HEK293 (cell line): ENCODE results near the gene PI4KB.
A peak's percentile ranks its signal among the peaks of the same experiment; 100 is the strongest.

Experiments
- BCL11B ChIP-seq: fragments of 450-650 bp; formaldehyde crosslinking; IDR thresholded peaks from 2 replicates; pipeline ENCODE4 v1.5.1; 2016; ENCODE audit warnings: low read depth, missing biosample characterization, missing genetic modification characterization
- HOXA7 ChIP-seq: sonication (generic); formaldehyde crosslinking; IDR thresholded peaks from 2 replicates; pipeline ENCODE4 v1.8.1; 2022; ENCODE audit warnings: missing genetic modification reagents, borderline replicate concordance
- IKZF3 ChIP-seq: fragments of 450-650 bp; IDR thresholded peaks from 2 replicates; pipeline ENCODE4 v1.5.0; 2018; ENCODE audit warnings: missing biosample characterization, mild to moderate bottlenecking, missing genetic modification characterization, moderate library complexity
- MYNN ChIP-seq: fragments of 450-650 bp; formaldehyde crosslinking; IDR thresholded peaks from 2 replicates; pipeline ENCODE4 v1.5.1; 2016; ENCODE audit warnings: missing biosample characterization, missing genetic modification characterization, borderline replicate concordance
- OSR2 ChIP-seq: fragments of 450-650 bp; formaldehyde crosslinking; IDR thresholded peaks from 2 replicates; pipeline ENCODE4 v1.5.1; 2016; ENCODE audit warnings: missing biosample characterization, missing genetic modification characterization
- PRDM1 ChIP-seq: fragments of 450-650 bp; formaldehyde crosslinking; IDR thresholded peaks from 2 replicates; pipeline ENCODE4; 2016; ENCODE audit warnings: missing biosample characterization, missing genetic modification characterization
- ZFP3 ChIP-seq: fragments of 450-650 bp; formaldehyde crosslinking; IDR thresholded peaks from 2 replicates; pipeline ENCODE4 v1.5.1; 2016; ENCODE audit warnings: low read depth, missing biosample characterization, missing genetic modification characterization
- ZNF174 ChIP-seq: fragments of 450-650 bp; formaldehyde crosslinking; IDR thresholded peaks from 2 replicates; pipeline ENCODE4 v1.5.0; 2017; ENCODE audit warnings: missing biosample characterization, mild to moderate bottlenecking, missing genetic modification characterization
- ZNF175 ChIP-seq: fragments of 450-650 bp; formaldehyde crosslinking; IDR thresholded peaks from 2 replicates; pipeline ENCODE4 v1.5.1; 2016; ENCODE audit warnings: missing biosample characterization, missing genetic modification characterization
- ZNF274 ChIP-seq, 2 experiments: fragments of 200-500 bp in 1 of 2; fragments of 450-650 bp in 1 of 2; sonication (Bioruptor generic) in 1 of 2; formaldehyde crosslinking in 1 of 2; IDR thresholded peaks; 2 replicates each; pipeline versions ENCODE4 v1.5.1 to v1.6.1; 2014 to 2016; ENCODE audit warnings: borderline replicate concordance in 1 of 2, inconsistent platforms in 1 of 2, low read length in 1 of 2, missing biosample characterization in 1 of 2, missing genetic modification characterization in 1 of 2
- ZNF341 ChIP-seq: fragments of 450-650 bp; formaldehyde crosslinking; IDR thresholded peaks from 2 replicates; pipeline ENCODE4; 2016; ENCODE audit warnings: low read depth, missing biosample characterization, missing genetic modification characterization
- ZNF350 ChIP-seq: fragments of 450-650 bp; formaldehyde crosslinking; IDR thresholded peaks from 2 replicates; pipeline ENCODE4 v1.5.0; 2017; ENCODE audit warnings: missing biosample characterization, mild to moderate bottlenecking, missing genetic modification characterization
- ZNF366 ChIP-seq: fragments of 450-650 bp; formaldehyde crosslinking; conservative IDR thresholded peaks from 2 replicates; pipeline ENCODE4 v1.5.1; 2016; ENCODE audit warnings: missing biosample characterization, missing genetic modification characterization
- ZNF391 ChIP-seq: fragments of 450-650 bp; formaldehyde crosslinking; IDR thresholded peaks from 2 replicates; pipeline ENCODE4 v1.5.1; 2016; ENCODE audit warnings: low read depth, missing biosample characterization, missing genetic modification characterization, borderline replicate concordance
- ZNF501 ChIP-seq: fragments of 450-650 bp; formaldehyde crosslinking; IDR thresholded peaks from 2 replicates; pipeline ENCODE4 v1.5.1; 2016; ENCODE audit warnings: missing biosample characterization, missing genetic modification characterization
- ZNF544 ChIP-seq: fragments of 450-650 bp; formaldehyde crosslinking; IDR thresholded peaks from 2 replicates; pipeline ENCODE4 v1.5.0; 2017; ENCODE audit warnings: missing biosample characterization, missing genetic modification characterization
- ZNF623 ChIP-seq: fragments of 450-650 bp; formaldehyde crosslinking; IDR thresholded peaks from 2 replicates; pipeline ENCODE4 v1.5.1; 2016; ENCODE audit warnings: missing biosample characterization, missing genetic modification characterization
- ZNF624 ChIP-seq: fragments of 450-650 bp; formaldehyde crosslinking; IDR thresholded peaks from 2 replicates; pipeline ENCODE4 v1.5.1; 2017; ENCODE audit warnings: missing biosample characterization, missing genetic modification characterization
- ZNF76 ChIP-seq: fragments of 450-650 bp; formaldehyde crosslinking; IDR thresholded peaks from 2 replicates; pipeline ENCODE4; 2016; ENCODE audit warnings: low read depth, missing biosample characterization, missing genetic modification characterization, borderline replicate concordance
- ZNF830 ChIP-seq: fragments of 450-650 bp; IDR thresholded peaks from 2 replicates; pipeline ENCODE4 v1.5.0; 2018; ENCODE audit warnings: missing biosample characterization, missing genetic modification characterization, low read depth, mild to moderate bottlenecking, moderate library complexity
- ZNF837 ChIP-seq: fragments of 450-650 bp; formaldehyde crosslinking; IDR thresholded peaks from 2 replicates; pipeline ENCODE4 v1.5.1; 2016; ENCODE audit warnings: missing biosample characterization, missing genetic modification characterization
- ZSCAN16 ChIP-seq: fragments of 450-650 bp; formaldehyde crosslinking; IDR thresholded peaks from 2 replicates; pipeline ENCODE4 v1.5.1; 2016; ENCODE audit warnings: missing biosample characterization, missing genetic modification characterization
- TF ChIP-seq, protein P1 (sequence below): fragments of 450-650 bp; formaldehyde crosslinking; IDR thresholded peaks from 2 replicates; pipeline ENCODE4; 2016; ENCODE audit warnings: missing biosample characterization, missing genetic modification characterization
- TF ChIP-seq, protein P2 (sequence below): fragments of 450-650 bp; formaldehyde crosslinking; IDR thresholded peaks from 2 replicates; pipeline ENCODE4 v1.5.1; 2017; ENCODE audit warnings: missing biosample characterization, mild to moderate bottlenecking, missing genetic modification characterization, moderate library complexity
- TF ChIP-seq, protein P3 (sequence below): fragments of 450-650 bp; formaldehyde crosslinking; IDR thresholded peaks from 2 replicates; pipeline ENCODE4 v1.5.1; 2016; ENCODE audit warnings: missing biosample characterization, missing genetic modification characterization
- TF ChIP-seq, protein P4 (sequence below): fragments of 450-650 bp; formaldehyde crosslinking; IDR thresholded peaks from 2 replicates; pipeline ENCODE4 v1.5.1; 2016; ENCODE audit warnings: missing biosample characterization, missing genetic modification characterization
- TF ChIP-seq, protein P5 (sequence below): sonication (generic); formaldehyde crosslinking; IDR thresholded peaks from 2 replicates; pipeline ENCODE4 v1.8.1; 2022; ENCODE audit warnings: mild to moderate bottlenecking, moderate library complexity, missing genetic modification reagents
- TF ChIP-seq, protein P6 (sequence below): fragments of 450-650 bp; IDR thresholded peaks from 2 replicates; pipeline ENCODE4 v1.5.1; 2018; ENCODE audit warnings: missing biosample characterization, missing genetic modification characterization

Gene PI4KB

DNA sequence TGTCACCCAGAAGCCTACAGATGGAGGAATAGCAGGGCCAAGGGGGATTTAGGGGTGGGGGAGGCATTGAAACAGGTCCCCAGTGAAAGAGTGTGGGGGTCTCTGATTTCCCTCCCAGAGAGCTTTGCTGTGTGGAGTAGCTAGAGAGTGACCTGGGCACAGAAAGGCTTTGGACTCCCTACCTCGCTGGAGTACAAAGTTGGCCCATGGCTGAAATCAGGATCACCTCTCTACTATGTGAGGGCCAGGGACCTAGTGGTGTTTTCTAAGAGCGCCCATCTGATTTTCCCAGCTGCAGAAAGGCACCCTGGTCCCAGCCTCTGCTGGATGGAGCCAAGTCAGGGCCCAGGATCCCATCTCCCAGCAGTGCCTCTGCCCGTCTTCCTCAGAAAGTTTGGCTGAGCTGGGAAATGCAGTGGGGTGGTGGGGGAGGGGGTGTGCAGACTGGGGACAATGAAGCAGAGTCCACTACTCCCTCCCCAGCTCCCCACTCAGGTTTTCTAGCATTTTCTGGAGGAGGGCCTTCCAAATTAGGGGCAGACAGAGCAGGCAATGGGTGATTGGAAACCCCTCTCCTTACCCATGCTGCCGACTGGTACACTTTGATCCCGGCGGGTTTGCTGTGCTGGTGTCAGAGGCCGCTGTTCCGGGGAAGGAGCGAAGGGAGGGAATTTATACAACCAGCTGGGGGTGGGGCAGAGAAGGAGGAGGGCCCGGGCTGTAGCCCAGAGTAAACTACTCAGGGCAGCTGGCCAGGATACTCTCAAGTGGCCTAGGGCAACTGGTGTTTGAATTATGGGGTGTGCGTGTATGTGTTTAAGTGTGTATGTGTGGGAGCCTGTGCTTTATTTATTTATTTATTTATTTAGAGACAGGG, 45.1 kb upstream of the PI4KB start, which contains the start of gene SELENBP1 (continued):
- TF ChIP-seq ZNF837 (tag by site-specific recombination) = no peak
- TF ChIP-seq, protein P1, sequence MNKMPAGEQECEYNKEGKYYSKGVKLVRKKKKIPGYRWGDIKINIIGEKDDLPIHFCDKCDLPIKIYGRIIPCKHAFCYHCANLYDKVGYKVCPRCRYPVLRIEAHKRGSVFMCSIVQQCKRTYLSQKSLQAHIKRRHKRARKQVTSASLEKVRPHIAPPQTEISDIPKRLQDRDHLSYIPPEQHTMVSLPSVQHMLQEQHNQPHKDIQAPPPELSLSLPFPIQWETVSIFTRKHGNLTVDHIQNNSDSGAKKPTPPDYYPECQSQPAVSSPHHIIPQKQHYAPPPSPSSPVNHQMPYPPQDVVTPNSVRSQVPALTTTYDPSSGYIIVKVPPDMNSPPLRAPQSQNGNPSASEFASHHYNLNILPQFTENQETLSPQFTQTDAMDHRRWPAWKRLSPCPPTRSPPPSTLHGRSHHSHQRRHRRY = no peak
- no peak for TF ChIP-seq ZNF624 (tag by site-specific recombination)
- TF ChIP-seq IKZF3 (tag by site-specific recombination) = 0 out of 2 replicates have a peak, but pooled peaks have one; percentile 63
- no peak for TF ChIP-seq ZNF274 (IDR thresholded peaks at IDR 0.05; ENCODE audit: low read length)
- TF ChIP-seq ZNF274 (tag by site-specific recombination; IDR thresholded peaks at IDR 0.05; ENCODE audit: borderline replicate concordance) = no peak
- no peak for TF ChIP-seq ZNF175 (tag by site-specific recombination)
- peak; percentile 26; the same call in 1 of the 2 replicates for TF ChIP-seq ZNF501
- TF ChIP-seq, protein P2, sequence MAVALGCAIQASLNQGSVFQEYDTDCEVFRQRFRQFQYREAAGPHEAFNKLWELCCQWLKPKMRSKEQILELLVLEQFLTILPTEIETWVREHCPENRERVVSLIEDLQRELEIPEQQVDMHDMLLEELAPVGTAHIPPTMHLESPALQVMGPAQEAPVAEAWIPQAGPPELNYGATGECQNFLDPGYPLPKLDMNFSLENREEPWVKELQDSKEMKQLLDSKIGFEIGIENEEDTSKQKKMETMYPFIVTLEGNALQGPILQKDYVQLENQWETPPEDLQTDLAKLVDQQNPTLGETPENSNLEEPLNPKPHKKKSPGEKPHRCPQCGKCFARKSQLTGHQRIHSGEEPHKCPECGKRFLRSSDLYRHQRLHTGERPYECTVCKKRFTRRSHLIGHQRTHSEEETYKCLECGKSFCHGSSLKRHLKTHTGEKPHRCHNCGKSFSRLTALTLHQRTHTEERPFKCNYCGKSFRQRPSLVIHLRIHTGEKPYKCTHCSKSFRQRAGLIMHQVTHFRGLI (tag by site-specific recombination) = no peak
- TF ChIP-seq HOXA7 (CRISPR knock-in tag) = no peak
- TF ChIP-seq, protein P3, sequence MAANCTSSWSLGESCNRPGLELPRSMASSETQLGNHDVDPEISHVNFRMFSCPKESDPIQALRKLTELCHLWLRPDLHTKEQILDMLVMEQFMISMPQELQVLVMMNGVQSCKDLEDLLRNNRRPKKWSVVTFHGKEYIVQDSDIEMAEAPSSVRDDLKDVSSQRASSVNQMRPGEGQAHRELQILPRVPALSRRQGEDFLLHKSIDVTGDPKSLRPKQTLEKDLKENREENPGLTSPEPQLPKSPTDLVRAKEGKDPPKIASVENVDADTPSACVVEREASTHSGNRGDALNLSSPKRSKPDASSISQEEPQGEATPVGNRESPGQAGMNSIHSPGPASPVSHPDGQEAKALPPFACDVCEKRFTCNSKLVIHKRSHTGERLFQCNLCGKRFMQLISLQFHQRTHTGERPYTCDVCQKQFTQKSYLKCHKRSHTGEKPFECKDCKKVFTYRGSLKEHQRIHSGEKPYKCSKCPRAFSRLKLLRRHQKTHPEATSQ (tag by site-specific recombination) = no peak
- no peak for TF ChIP-seq ZNF174 (tag by site-specific recombination)
- TF ChIP-seq, protein P4, sequence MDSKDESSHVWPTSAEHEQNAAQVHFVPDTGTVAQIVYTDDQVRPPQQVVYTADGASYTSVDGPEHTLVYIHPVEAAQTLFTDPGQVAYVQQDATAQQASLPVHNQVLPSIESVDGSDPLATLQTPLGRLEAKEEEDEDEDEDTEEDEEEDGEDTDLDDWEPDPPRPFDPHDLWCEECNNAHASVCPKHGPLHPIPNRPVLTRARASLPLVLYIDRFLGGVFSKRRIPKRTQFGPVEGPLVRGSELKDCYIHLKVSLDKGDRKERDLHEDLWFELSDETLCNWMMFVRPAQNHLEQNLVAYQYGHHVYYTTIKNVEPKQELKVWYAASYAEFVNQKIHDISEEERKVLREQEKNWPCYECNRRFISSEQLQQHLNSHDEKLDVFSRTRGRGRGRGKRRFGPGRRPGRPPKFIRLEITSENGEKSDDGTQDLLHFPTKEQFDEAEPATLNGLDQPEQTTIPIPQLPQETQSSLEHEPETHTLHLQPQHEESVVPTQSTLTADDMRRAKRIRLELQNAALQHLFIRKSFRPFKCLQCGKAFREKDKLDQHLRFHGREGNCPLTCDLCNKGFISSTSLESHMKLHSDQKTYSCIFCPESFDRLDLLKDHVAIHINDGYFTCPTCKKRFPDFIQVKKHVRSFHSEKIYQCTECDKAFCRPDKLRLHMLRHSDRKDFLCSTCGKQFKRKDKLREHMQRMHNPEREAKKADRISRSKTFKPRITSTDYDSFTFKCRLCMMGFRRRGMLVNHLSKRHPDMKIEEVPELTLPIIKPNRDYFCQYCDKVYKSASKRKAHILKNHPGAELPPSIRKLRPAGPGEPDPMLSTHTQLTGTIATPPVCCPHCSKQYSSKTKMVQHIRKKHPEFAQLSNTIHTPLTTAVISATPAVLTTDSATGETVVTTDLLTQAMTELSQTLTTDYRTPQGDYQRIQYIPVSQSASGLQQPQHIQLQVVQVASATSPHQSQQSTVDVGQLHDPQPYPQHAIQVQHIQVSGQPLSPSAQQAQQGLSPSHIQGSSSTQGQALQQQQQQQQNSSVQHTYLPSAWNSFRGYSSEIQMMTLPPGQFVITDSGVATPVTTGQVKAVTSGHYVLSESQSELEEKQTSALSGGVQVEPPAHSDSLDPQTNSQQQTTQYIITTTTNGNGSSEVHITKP (tag by site-specific recombination) = peak; percentile 82
- TF ChIP-seq ZNF544 = no peak
- no peak for TF ChIP-seq BCL11B (tag by site-specific recombination)
- TF ChIP-seq ZNF366 (tag by site-specific recombination) = peak; percentile 72
- TF ChIP-seq ZNF391 (tag by site-specific recombination) = peak; percentile 13; the same call in 1 of the 2 replicates
- no peak for TF ChIP-seq OSR2 (tag by site-specific recombination)
- TF ChIP-seq ZNF350 = no peak
- peak; percentile 89 for TF ChIP-seq ZNF76 (tag by site-specific recombination)
- no peak for TF ChIP-seq MYNN (tag by site-specific recombination)
- TF ChIP-seq ZNF623 (tag by site-specific recombination) = no peak
- TF ChIP-seq, protein P5, sequence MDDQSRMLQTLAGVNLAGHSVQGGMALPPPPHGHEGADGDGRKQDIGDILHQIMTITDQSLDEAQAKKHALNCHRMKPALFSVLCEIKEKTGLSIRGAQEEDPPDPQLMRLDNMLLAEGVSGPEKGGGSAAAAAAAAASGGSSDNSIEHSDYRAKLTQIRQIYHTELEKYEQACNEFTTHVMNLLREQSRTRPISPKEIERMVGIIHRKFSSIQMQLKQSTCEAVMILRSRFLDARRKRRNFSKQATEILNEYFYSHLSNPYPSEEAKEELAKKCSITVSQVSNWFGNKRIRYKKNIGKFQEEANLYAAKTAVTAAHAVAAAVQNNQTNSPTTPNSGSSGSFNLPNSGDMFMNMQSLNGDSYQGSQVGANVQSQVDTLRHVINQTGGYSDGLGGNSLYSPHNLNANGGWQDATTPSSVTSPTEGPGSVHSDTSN (CRISPR knock-in tag) = no peak
- TF ChIP-seq ZFP3 = no peak
- peak; percentile 100 for TF ChIP-seq ZNF341
- TF ChIP-seq, protein P6, sequence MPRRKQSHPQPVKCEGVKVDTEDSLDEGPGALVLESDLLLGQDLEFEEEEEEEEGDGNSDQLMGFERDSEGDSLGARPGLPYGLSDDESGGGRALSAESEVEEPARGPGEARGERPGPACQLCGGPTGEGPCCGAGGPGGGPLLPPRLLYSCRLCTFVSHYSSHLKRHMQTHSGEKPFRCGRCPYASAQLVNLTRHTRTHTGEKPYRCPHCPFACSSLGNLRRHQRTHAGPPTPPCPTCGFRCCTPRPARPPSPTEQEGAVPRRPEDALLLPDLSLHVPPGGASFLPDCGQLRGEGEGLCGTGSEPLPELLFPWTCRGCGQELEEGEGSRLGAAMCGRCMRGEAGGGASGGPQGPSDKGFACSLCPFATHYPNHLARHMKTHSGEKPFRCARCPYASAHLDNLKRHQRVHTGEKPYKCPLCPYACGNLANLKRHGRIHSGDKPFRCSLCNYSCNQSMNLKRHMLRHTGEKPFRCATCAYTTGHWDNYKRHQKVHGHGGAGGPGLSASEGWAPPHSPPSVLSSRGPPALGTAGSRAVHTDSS = no peak
- no peak for TF ChIP-seq PRDM1 (tag by site-specific recombination)
- no peak for TF ChIP-seq ZSCAN16 (tag by site-specific recombination)
- TF ChIP-seq ZNF830 (tag by site-specific recombination) = no peak
